Hepatocyte (in vitro differentiated cells): ENCODE measurements around the gene CD86. TPM values are rescaled to one million over a fixed set of nuclear protein-coding genes. Genes with fewer than 3 reads are reported as not detected.

Experiments
- DNase-seq: peaks from one replicate; pipeline ENCODE4 v3.0.0-alpha.2; 2016; ENCODE audit warnings: low spot score
- H2AFZ ChIP-seq: fragments of 200-600 bp; sonication (generic); 2 replicates; pipeline ENCODE4 v1.6.0; 2016; ENCODE audit warnings: antibody characterized with exemption, mild to moderate bottlenecking
- H3K27ac ChIP-seq: fragments of 200-600 bp; sonication (generic); 2 replicates; pipeline ENCODE4 v1.5.1; 2016; ENCODE audit warnings: mild to moderate bottlenecking
- H3K27me3 ChIP-seq: fragments of 200-600 bp; sonication (generic); 2 replicates; pipeline ENCODE4 v1.6.1; 2016
- H3K36me3 ChIP-seq: fragments of 200-600 bp; sonication (generic); replicated peaks from 2 replicates; pipeline ENCODE4 v1.5.1; 2016; ENCODE audit warnings: low read depth; ENCODE audit not compliant: insufficient read depth
- H3K4me1 ChIP-seq: fragments of 200-600 bp; sonication (generic); 2 replicates; pipeline ENCODE4 v1.5.1; 2016; ENCODE audit warnings: mild to moderate bottlenecking, moderate library complexity; ENCODE audit not compliant: insufficient read depth
- H3K4me2 ChIP-seq: fragments of 200-600 bp; sonication (generic); 2 replicates; pipeline ENCODE4 v1.6.0; 2016
- H3K4me3 ChIP-seq: fragments of 200-600 bp; sonication (generic); 2 replicates; pipeline ENCODE4 v1.5.1; 2016; ENCODE audit warnings: mild to moderate bottlenecking
- H3K79me2 ChIP-seq: fragments of 200-600 bp; sonication (generic); 2 replicates; pipeline ENCODE4 v1.6.0; 2017; ENCODE audit warnings: mild to moderate bottlenecking
- H3K9me2 ChIP-seq: fragments of 200-600 bp; sonication (generic); replicated peaks from 2 replicates; pipeline ENCODE4 v1.6.0; 2017; ENCODE audit warnings: mild to moderate bottlenecking; ENCODE audit not compliant: insufficient read depth
- H3K9me3 ChIP-seq: fragments of 200-600 bp; sonication (generic); 2 replicates; pipeline ENCODE4 v1.5.1; 2016; ENCODE audit warnings: low read depth, mild to moderate bottlenecking
- H4K20me1 ChIP-seq: fragments of 200-600 bp; sonication (generic); 2 replicates; pipeline ENCODE4 v1.6.0; 2016; ENCODE audit warnings: mild to moderate bottlenecking; ENCODE audit not compliant: insufficient read depth, poor library complexity, severe bottlenecking
- CTCF ChIP-seq: fragments of 200-600 bp; sonication (generic); IDR thresholded peaks from 2 replicates; pipeline ENCODE4 v1.5.1; 2016; ENCODE audit warnings: antibody characterized with exemption, mild to moderate bottlenecking; ENCODE audit not compliant: poor library complexity
- EZH2 ChIP-seq: fragments of 200-600 bp; sonication (generic); IDR thresholded peaks from 2 replicates; pipeline ENCODE4 v1.6.1; 2016; ENCODE audit warnings: antibody characterized with exemption, mild to moderate bottlenecking, borderline replicate concordance
- EZH2phosphoT487 ChIP-seq: fragments of 200-600 bp; sonication (generic); IDR thresholded peaks from one replicate; pipeline ENCODE4 v1.6.1; 2018; ENCODE audit warnings: antibody characterized with exemption, mild to moderate bottlenecking, low read depth, moderate library complexity; ENCODE audit not compliant: unreplicated experiment, severe bottlenecking
- WGBS: methylation state at CpG from one replicate; pipeline ENCODE4 v1.1.6; 2016; ENCODE audit warnings: low lambda C conversion rate; ENCODE audit errors: missing lambda C conversion rate; 5-methylcytosine and 5-hydroxymethylcytosine counted together
- polyA plus RNA-seq: library from polyadenylated mRNA; unstranded; fragments of >200 nt; fragmentation: Nextera tagmentation; extraction: Ambion mirVana; gene quantifications from 2 replicates; pipeline ENCODE4 v1.2.1, GENCODE V29; 2016
- total RNA-seq: library from RNA; depleted of rRNA; stranded (reverse); fragments of >200 nt; gene quantifications from 2 replicates; pipeline ENCODE4 v1.2.3, GENCODE V29; 2014

CD86 gene
- total and polyA plus RNA-seq, 2 experiments from 2014 or later, result 0.13 TPM; not detected in 1

GRCh38 chr3:122111974-122112373, 56.8 kb downstream of the CD86 start:
- WGBS, result 60% methylated on average over 1 of the region's 1 CpG
- Histone ChIP-seq H2AFZ (no peak overlapping the region), H3K4me3 (no peak overlapping the region), H4K20me1 (no peaks in the 10 kb centered on the region), H3K36me3 (no peaks in the 10 kb centered on the region), H3K4me1 (no peaks in the 10 kb centered on the region), H3K9me2 (no peaks in the 10 kb centered on the region), H3K9me3 (no peaks in the 10 kb centered on the region), H3K4me2 (no peak overlapping the region), H3K27ac (no peak overlapping the region), H3K79me2 (no peaks in the 10 kb centered on the region), H3K27me3 (no peaks in the 10 kb centered on the region)
- no peak for DNase-seq
- TF ChIP-seq CTCF, result no peak

- Histone ChIP-seq H3K4me3 (no peak overlapping the region), H3K4me2 (no peak overlapping the region), H3K9me3 (no peaks in the 10 kb centered on the region), H3K27me3 (no peaks in the 10 kb centered on the region), H3K27ac (no peak overlapping the region), H3K4me1 (no peaks in the 10 kb centered on the region), H3K79me2 (no peaks in the 10 kb centered on the region), H4K20me1 (no peaks in the 10 kb centered on the region), H2AFZ (no peak overlapping the region), H3K9me2 (no peaks in the 10 kb centered on the region), H3K36me3 (no peaks in the 10 kb centered on the region)
- DNase-seq, result no peak
- 55% methylated on average over 1 of the region's 1 CpG for WGBS
- no peak for TF ChIP-seq EZH2phosphoT487
- TF ChIP-seq CTCF, result no peak
- no peak for TF ChIP-seq EZH2
Observed at GRCh38 chr3:122112754-122113153, 57.6 kb downstream of the CD86 start.

GRCh38 chr3:122123850-122124249, 68.7 kb downstream of the CD86 start:
- Histone ChIP-seq H3K36me3 (no peaks in the 10 kb centered on the region), H3K27ac (no peak overlapping the region), H3K4me3 (no peak overlapping the region), H3K9me2 (no peaks in the 10 kb centered on the region), H4K20me1 (no peaks in the 10 kb centered on the region), H3K4me1 (no peaks in the 10 kb centered on the region), H3K4me2 (no peak overlapping the region), H2AFZ (no peak overlapping the region), H3K79me2 (no peaks in the 10 kb centered on the region), H3K9me3 (no peaks in the 10 kb centered on the region), H3K27me3 (no peaks in the 10 kb centered on the region)
- TF ChIP-seq CTCF (no peak), EZH2 (no peak), EZH2phosphoT487 (no peak)
- no peak for DNase-seq
- WGBS, result 78% methylated on average over 1 of the region's 1 CpG

- Histone ChIP-seq H3K27ac (no peak overlapping the region), H3K4me3 (no peak overlapping the region), H3K9me2 (no peaks in the 10 kb centered on the region), H3K36me3 (no peaks in the 10 kb centered on the region), H3K79me2 (no peaks in the 10 kb centered on the region), H3K27me3 (no peaks in the 10 kb centered on the region), H2AFZ (no peak overlapping the region), H4K20me1 (no peaks in the 10 kb centered on the region), H3K4me1 (no peaks in the 10 kb centered on the region), H3K9me3 (no peaks in the 10 kb centered on the region), H3K4me2 (no peak overlapping the region)
- TF ChIP-seq CTCF (no peak), EZH2phosphoT487 (no peak), EZH2 (no peak)
- WGBS, result 71% methylated on average over 7 of the region's 7 CpGs
- no peak for DNase-seq
Observed at GRCh38 chr3:122132949-122133540, 77.9 kb downstream of the CD86 start.
